Measurements from ENCODE around the gene ANKS1A.

DNA sequence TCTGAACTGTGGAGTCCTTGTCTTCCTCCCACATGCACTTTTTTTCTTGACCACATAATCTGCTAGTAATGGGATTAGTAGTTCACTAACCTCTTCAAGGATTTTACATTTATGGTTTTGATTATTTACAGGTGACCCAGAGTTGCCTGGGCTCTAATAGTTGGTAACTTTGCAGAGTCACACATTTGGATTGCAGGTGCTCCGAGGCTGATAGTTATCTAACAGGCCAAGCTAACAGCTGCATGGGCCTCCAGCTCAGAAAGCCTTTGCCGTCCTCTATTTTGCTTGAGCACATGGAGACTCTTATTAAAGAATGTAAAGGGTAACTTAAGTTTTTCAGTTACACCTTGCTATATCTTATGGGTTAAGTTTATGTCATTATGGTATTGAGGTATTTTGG, 95.4 kb downstream of the ANKS1A start:
- no peak for TF ChIP-seq ZNF354C (tag by site-specific recombination; IDR thresholded peaks at IDR 0.05; ENCODE audit: borderline replicate concordance, low read depth)
- TF ChIP-seq ZIC2 (tag by site-specific recombination; IDR thresholded peaks at IDR 0.05) = no peak
- TF ChIP-seq HOXA7 (CRISPR knock-in tag; IDR thresholded peaks at IDR 0.05; ENCODE audit: borderline replicate concordance) = no peak
- TF ChIP-seq, protein P1, sequence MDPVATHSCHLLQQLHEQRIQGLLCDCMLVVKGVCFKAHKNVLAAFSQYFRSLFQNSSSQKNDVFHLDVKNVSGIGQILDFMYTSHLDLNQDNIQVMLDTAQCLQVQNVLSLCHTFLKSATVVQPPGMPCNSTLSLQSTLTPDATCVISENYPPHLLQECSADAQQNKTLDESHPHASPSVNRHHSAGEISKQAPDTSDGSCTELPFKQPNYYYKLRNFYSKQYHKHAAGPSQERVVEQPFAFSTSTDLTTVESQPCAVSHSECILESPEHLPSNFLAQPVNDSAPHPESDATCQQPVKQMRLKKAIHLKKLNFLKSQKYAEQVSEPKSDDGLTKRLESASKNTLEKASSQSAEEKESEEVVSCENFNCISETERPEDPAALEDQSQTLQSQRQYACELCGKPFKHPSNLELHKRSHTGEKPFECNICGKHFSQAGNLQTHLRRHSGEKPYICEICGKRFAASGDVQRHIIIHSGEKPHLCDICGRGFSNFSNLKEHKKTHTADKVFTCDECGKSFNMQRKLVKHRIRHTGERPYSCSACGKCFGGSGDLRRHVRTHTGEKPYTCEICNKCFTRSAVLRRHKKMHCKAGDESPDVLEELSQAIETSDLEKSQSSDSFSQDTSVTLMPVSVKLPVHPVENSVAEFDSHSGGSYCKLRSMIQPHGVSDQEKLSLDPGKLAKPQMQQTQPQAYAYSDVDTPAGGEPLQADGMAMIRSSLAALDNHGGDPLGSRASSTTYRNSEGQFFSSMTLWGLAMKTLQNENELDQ (tag by site-specific recombination; IDR thresholded peaks at IDR 0.05; ENCODE audit: low read depth) = no peak
- TF ChIP-seq CTCF (tag by site-specific recombination; IDR thresholded peaks at IDR 0.05) = no peak
- TF ChIP-seq REST (tag by site-specific recombination; IDR thresholded peaks at IDR 0.05) = no peak
- TF ChIP-seq ZNF157 (tag by site-specific recombination; IDR thresholded peaks at IDR 0.05) = no peak
- TF ChIP-seq, protein P2, sequence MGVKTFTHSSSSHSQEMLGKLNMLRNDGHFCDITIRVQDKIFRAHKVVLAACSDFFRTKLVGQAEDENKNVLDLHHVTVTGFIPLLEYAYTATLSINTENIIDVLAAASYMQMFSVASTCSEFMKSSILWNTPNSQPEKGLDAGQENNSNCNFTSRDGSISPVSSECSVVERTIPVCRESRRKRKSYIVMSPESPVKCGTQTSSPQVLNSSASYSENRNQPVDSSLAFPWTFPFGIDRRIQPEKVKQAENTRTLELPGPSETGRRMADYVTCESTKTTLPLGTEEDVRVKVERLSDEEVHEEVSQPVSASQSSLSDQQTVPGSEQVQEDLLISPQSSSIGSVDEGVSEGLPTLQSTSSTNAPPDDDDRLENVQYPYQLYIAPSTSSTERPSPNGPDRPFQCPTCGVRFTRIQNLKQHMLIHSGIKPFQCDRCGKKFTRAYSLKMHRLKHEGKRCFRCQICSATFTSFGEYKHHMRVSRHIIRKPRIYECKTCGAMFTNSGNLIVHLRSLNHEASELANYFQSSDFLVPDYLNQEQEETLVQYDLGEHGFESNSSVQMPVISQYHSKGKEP (tag by site-specific recombination; IDR thresholded peaks at IDR 0.05) = no peak
- TF ChIP-seq, protein P3, sequence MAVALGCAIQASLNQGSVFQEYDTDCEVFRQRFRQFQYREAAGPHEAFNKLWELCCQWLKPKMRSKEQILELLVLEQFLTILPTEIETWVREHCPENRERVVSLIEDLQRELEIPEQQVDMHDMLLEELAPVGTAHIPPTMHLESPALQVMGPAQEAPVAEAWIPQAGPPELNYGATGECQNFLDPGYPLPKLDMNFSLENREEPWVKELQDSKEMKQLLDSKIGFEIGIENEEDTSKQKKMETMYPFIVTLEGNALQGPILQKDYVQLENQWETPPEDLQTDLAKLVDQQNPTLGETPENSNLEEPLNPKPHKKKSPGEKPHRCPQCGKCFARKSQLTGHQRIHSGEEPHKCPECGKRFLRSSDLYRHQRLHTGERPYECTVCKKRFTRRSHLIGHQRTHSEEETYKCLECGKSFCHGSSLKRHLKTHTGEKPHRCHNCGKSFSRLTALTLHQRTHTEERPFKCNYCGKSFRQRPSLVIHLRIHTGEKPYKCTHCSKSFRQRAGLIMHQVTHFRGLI (tag by site-specific recombination; IDR thresholded peaks at IDR 0.05) = no peak
- TF ChIP-seq ZNF510 (tag by site-specific recombination; IDR thresholded peaks at IDR 0.05; ENCODE audit: insufficient replicate concordance) = no peak
- TF ChIP-seq ZNF660 (tag by site-specific recombination; IDR thresholded peaks at IDR 0.05) = no peak

All from HEK293 (cell line).